SKM-1 (cell line): ENCODE data around the gene GASK1A.
A peak's percentile ranks its signal among the peaks of the same experiment; 100 is the strongest.

Experiments used
- DNase-seq: peaks from one replicate; lab custom pipeline; 2025; ENCODE audit not compliant: unreplicated experiment; lab: John Stamatoyannopoulos, UW

The GASK1A gene

GRCh38 chr3:43082457-43082856 is 103.3 kb downstream of the GASK1A start:
- DNase-seq = no peak

- DNase-seq = no peak
Measured at GRCh38 chr3:43086460-43087165, 107.5 kb downstream of the GASK1A start.

GRCh38 chr3:43087249-43087776 is 108.2 kb downstream of the GASK1A start:
- DNase-seq = no peak

DNA sequence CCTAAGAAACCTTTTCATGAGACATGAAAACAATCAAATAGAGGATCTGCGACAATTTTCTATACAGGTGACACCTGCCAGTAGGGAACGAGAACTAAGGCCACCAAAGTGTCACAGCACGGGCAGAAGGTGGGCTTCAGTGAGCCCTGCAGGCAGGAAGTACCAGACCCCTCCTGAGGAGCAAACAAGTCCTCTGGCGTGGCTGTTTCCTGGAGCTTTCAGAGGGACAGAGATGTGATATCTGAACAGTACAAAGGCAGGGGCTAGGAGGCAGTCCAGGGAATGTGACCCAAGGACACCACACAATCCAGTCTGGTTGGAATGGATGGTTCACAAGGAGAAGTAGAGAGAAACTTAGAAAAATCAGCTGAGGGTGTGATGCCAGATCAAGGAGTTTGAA is 110.0 kb downstream of the GASK1A start:
- no peak for DNase-seq

DNA sequence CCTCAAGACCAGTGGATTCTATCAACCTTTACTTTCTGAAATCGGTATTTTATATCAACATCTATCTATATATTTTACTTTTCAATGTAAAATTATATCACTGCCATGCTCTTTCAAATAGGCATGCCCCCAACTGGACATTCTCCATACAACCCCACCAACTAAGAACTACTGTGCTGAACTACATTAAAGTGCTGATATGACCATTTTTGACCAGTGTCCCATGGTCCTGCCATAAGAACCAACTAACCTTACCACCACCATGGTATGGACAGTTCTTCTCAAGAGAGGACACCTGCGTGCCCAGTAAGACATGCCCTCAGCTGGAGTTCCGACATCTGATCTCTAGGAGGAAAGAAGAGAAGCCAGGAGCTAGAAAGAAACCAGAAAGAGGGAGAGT is 111.1 kb downstream of the GASK1A start:
- DNase-seq = no peak

DNA sequence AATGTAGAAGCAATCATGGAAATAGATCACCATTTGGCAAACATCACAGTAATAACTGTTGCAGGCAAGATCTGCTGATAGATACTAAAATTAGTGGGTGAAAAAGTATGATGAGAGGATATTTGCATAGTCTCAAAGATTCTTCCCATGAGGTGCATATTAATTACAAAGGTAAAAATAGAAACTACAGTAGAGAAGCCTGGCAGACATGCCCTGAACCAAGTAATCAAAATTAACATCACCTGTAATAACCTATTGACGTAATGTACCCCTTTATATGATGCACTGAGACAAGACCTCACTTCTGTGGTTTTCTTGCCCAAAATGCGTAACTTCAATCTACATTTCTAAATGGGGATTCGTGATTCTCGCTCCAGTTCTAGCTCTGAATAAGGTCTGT is 112.4 kb downstream of the GASK1A start:
- DNase-seq = no peak

DNA sequence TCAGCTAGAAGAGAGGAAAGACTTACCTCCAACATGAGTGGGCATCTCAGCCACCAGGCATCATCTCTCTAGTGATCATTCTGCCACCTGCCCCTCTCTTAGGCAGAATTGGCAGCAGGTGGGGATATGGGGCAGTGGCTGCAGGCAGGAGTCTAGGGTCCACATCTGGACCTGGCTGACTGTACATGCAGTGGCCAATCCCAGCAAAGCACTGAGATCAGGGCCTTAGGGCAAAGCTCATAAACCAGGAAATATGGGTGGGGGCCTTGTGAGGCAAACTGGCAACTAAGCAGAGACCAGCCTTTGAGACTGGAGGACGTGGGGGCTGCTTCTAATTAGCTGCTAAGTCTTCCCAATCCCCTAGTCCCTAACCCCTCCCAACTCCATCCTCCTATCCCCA is 113.9 kb downstream of the GASK1A start:
- DNase-seq = no peak

DNA sequence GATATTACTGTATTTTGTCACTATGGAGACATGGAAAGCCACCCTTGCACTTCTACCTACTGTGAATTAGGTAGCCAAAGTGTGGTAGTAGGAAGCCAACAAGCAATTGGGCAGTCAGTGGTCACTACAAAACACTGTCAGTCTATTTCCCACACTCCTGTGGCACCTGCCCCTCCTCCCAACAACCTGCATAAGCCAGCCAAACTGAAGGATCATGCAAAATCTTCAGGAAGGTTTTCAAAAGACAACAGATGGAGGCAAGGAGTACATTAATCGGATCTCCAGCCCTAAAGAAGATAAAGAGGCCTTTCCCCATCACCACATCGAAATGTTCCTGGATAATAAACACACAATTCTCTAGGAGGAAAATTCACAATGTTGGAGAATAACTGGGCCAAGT is 114.9 kb downstream of the GASK1A start:
- no peak for DNase-seq

DNA sequence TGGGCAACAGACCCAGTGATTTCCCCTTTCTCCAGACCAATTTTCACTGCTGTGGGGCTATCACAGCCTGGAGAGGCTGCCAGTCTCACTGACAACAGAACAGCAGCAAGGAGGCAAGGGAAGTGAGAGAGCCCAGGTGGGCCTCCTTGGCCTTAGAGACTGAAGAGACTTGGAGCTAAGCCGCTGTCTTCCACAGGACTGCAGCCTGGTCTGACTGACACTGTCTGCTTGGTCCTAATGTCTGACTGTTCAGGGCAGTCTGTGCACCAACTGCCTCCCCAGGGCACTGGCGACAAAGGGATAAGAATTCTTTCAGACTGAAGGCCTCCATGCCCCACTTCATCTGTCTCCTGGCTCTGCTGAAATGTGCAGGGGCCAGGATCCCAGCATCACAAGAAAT is 115.3 kb downstream of the GASK1A start:
- DNase-seq = no peak

DNA sequence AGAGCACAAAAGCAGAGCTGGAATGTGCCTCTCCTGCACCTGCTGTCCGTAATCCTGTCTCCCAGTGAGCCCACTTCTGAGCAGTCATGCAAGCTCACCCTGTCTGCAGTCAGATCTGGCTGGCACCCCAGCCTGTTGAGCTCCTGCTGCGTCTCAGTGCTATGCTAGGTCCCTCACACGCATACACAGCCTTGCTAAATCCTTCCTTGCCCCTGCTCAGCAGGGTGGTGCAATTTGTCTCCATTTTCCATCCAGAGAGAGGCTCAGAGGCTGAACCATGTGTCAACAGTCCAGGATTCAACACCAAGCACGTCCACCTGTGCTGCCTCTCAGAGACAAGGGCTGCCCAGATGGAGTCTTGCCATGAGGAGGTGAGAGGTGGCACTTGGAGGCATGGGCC is 115.7 kb downstream of the GASK1A start:
- DNase-seq = no peak

DNA sequence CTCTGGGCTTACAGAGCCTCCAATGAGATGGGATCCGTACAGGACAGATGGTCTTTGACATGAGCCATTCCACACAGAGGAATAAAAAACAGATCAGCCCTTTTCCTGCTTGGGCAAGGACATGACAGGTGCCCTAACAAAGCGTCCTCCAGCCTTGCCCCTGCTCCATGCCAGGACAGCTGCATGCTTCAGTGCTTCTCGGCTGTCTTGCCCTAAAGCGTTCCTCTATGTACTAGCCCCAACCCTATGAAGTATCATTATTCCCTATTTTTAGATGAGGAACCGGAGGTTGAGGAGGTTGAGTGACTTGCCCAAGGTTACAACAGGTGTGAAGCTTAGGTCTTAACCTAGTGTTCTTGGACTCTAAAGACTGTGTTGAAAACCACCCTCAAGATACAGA is 116.3 kb downstream of the GASK1A start:
- DNase-seq = no peak

DNA sequence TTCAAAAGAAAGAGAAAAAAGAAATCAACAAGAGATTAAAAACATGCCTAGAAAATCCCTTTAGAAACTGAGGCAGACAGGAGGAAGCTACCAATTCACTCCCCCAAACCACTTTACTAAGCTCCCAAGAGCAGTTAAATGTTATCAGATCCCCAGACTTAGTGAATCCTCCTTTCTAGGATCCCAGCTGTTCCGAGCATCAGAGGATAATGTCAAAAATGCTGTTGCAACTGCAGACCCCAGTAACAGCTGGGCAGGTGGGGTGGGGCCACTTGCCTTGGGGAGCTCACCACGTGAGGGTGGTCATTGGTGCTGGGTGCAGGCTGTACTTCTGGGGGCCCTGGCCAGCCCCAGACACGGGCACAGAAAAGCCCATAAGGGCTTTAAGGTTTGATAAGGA is 117.7 kb downstream of the GASK1A start:
- DNase-seq = no peak

- no peak for DNase-seq
Measured at GRCh38 chr3:43097400-43098080, 118.4 kb downstream of the GASK1A start.

DNA sequence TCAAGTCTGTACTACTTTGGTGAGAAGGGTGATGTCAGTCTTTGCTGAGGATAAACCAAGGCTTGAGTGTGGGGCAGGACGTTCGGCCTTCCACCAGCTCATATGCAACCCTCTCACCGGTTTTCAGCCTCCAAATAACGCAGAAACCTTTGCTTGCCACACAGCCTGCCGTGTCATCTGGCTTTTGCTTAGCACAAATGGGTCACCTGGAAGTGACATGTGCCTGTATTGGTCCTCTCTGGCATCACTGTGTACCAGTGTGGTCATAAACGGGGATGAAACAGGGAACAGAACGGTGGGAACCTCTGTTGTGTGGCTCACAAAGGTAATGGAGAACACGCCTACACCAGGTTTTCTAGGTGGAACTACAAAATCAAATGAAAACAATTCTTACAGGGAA is 119.7 kb downstream of the GASK1A start:
- DNase-seq = no peak

DNA sequence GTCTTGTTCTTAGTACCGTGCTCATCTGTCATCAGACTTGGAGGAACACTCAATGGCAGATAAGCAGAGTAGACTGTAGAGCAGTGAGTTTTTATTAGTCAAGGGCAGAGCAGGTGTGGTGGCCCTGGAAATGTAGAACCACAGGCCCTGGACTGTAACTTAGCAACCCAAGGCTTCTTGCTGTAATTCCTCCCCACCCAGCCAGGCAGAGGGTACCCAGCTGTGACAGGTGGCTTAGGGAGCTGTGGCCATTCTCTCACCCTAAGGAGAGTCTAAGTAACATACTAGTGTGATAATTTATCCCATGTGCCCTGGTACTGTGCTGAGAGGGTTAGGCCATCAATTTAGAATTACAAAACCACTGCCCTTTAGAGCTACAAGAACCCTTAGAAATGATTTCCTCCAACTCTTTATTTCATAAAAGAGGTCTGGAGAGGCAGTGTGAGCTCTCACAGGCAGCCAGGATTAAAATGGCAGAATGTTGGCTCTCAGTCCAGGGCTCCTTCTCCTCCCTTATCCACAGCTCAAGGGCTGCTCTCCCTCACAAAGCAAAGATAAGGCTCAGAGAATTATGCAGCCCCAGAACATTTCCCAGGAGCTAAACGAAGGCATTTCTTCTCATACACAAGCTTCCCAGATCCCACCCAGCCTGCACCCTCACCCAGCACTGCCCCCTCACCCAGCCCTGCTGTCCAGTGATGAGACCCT is 123.8 kb downstream of the GASK1A start:
- no peak for DNase-seq

- DNase-seq = no peak
Measured at GRCh38 chr3:43104039-43104438, 124.9 kb downstream of the GASK1A start.

GRCh38 chr3:43104660-43105595 is 125.8 kb downstream of the GASK1A start:
- DNase-seq = no peak

DNA sequence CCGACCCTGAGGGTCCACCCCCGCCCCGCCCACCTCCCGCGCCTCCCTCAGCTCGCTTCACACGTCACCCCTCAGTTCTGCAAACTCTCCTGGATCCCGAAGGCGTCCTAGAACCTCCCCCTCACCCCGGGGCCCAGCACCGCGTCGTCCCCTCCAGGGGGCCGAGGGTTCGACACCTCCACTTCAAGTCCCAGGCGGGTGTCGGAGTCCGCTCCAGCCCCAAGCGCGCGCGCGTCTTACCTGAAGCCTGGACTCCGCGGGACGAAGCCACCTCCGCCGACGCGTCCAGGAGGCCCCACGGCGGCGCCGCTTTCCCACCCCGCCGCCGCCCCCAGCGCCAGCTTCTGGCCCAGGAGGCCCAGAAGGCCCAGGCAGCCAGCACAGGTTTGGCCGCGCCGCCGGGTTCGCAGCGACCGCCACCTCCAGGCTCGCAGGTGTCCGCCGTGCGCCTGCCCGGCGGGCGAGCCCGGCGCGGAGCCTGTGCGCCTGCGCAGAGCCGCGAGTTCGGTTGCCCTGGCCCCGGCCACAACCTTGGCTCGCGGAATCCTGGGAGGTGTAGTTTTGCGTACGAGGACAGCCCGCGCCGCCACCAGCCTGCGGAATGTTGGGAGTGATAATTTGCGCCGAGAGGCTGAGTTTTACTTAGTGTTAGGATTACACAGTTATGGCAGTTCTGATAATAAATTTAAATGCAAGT is 126.6 kb downstream of the GASK1A start, which contains the start of gene POMGNT2:
Gene POMGNT2 (minus strand): TSS at position 484 of the 697 bp plus-strand sequence. CDS start 24,648 bp downstream, outside the sequence.
- DNase-seq = peak; percentile 52

DNA sequence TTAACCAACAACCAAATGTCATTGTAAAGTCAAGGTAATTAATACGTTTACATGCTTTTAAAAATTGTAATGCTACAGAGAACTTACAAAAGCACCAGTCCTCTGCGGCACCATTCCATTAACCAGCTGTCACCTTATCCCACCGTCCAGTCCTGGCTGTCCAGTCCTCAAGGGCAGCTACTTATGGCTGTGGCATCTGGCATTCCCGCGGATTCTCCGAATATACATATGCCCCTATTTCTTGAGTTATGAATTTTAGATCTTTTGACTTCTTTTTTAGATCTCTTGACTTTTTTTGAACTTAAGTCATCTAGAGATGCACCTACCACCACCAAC is 127.2 kb downstream of the GASK1A start:
- DNase-seq = no peak
